GM18502 (cell line): ENCODE results near the gene LINGO3.
A peak's percentile ranks its signal among the peaks of the same experiment; 100 is the strongest.

ENCODE experiments used
- ATAC-seq: cut with Tn5 transposase; IDR thresholded peaks from one replicate; pipeline ENCODE4 v1.9.1; 2021; ENCODE audit warnings: mild to moderate bottlenecking; ENCODE audit not compliant: unreplicated experiment, poor library complexity

LINGO3 gene

GRCh38 chr19:2270157-2270422 lies 37.9 kb downstream of the LINGO3 start:
- no peak for ATAC-seq

- peak; percentile 57 for ATAC-seq
Measured at GRCh38 chr19:2269244-2270156, 38.5 kb downstream of the LINGO3 start.

- no peak for ATAC-seq
Measured at GRCh38 chr19:2268861-2269243, 39.1 kb downstream of the LINGO3 start.

- ATAC-seq, result no peak
Measured at GRCh38 chr19:2268480-2268830, 39.5 kb downstream of the LINGO3 start.

GRCh38 chr19:2266183-2266993 lies 41.6 kb downstream of the LINGO3 start:
- peak; percentile 26 for ATAC-seq

- no peak for ATAC-seq
Measured at GRCh38 chr19:2261438-2262172, 46.3 kb downstream of the LINGO3 start.

- no peak for ATAC-seq
Measured at GRCh38 chr19:2260341-2260805, 47.6 kb downstream of the LINGO3 start.

GRCh38 chr19:2259336-2259735 lies 48.6 kb downstream of the LINGO3 start:
- ATAC-seq, result no peak
